Measurements from ENCODE around the gene NHEJ1. TPM values are rescaled to one million over a fixed set of nuclear protein-coding genes. Genes with fewer than 3 reads are reported as not detected.
A peak's percentile ranks its signal among the peaks of the same experiment; 100 is the strongest.

The NHEJ1 gene
- total and polyA plus RNA-seq, 2 of the 13 experiments (the other 11 are each of a cell fraction or from before 2014, with no cell fraction given) = 30.0 to 30.7 TPM

DNA sequence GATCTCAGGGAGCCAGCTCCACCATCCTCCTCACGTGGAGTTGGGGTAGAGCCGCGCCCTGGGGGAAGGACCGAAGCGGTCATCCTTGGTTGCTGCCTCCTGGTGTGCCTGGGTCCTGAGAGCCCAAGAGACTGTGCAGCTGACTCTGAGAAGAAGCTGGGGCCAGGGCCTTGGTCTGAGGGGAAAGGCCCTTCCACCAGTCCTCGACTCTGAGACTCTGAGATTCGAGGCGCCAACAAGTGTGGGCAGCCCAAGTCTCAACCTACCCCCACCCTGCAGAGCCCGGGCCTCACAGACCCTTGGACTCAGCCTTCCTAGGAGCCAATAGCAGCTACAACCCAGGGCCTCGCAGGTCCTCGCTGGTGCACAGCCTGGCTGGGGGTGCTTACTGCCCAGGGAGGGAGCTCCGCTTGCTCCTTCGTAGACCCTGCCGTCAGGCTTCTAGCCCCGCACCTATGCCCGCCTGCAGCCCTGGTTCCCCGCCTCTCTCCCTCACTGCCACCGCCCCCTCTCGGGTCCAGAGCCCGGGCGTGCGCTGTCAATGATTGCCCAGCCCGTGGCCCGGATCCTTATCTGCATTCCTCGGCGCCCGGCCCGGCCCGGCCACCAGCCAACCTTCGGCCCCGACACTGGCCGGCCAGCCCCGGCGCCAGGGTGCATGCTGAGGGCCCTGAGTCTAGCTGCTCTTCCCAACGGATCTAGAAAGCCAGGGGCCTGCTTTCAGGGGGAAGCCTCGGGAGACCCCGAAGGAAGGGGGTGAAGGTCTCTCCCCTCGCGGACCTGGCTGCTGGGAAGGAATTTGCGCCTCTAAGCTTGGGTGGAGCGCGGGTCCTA is 101.9 kb downstream of the NHEJ1 start (continued):
- no peak for TF ChIP-seq ZSCAN20 (CRISPR knock-in tag; IDR thresholded peaks at IDR 0.05; ENCODE audit: borderline replicate concordance)
- peak; percentile 71; the same call in 1 of the 2 replicates for TF ChIP-seq ZNF816 (CRISPR knock-in tag; IDR thresholded peaks at IDR 0.05; ENCODE audit: borderline replicate concordance)
- peak; percentile 68 for TF ChIP-seq MIER2 (CRISPR knock-in tag; IDR thresholded peaks at IDR 0.05)
- peak; percentile 73 for TF ChIP-seq BORCS8-MEF2B (CRISPR knock-in tag; IDR thresholded peaks at IDR 0.05)
- no peak for TF ChIP-seq GPN1 (CRISPR knock-in tag; IDR thresholded peaks at IDR 0.05; ENCODE audit: borderline replicate concordance)
- TF ChIP-seq, protein P1, sequence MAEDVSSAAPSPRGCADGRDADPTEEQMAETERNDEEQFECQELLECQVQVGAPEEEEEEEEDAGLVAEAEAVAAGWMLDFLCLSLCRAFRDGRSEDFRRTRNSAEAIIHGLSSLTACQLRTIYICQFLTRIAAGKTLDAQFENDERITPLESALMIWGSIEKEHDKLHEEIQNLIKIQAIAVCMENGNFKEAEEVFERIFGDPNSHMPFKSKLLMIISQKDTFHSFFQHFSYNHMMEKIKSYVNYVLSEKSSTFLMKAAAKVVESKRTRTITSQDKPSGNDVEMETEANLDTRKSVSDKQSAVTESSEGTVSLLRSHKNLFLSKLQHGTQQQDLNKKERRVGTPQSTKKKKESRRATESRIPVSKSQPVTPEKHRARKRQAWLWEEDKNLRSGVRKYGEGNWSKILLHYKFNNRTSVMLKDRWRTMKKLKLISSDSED (CRISPR knock-in tag; IDR thresholded peaks at IDR 0.05) = no peak
- TF ChIP-seq HOXA7 (CRISPR knock-in tag; IDR thresholded peaks at IDR 0.05) = no peak
- peak; percentile 86; the same call in 1 of the 2 replicates for TF ChIP-seq ZNF343 (CRISPR knock-in tag; IDR thresholded peaks at IDR 0.05)
- TF ChIP-seq, protein P2, sequence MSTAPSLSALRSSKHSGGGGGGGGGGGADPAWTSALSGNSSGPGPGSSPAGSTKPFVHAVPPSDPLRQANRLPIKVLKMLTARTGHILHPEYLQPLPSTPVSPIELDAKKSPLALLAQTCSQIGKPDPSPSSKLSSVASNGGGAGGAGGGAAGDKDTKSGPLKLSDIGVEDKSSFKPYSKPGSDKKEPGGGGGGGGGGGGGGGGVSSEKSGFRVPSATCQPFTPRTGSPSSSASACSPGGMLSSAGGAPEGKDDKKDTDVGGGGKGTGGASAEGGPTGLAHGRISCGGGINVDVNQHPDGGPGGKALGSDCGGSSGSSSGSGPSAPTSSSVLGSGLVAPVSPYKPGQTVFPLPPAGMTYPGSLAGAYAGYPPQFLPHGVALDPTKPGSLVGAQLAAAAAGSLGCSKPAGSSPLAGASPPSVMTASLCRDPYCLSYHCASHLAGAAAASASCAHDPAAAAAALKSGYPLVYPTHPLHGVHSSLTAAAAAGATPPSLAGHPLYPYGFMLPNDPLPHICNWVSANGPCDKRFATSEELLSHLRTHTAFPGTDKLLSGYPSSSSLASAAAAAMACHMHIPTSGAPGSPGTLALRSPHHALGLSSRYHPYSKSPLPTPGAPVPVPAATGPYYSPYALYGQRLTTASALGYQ (CRISPR knock-in tag; IDR thresholded peaks at IDR 0.05) = peak; percentile 75; the same call in 1 of the 2 replicates
- TF ChIP-seq, protein P3, sequence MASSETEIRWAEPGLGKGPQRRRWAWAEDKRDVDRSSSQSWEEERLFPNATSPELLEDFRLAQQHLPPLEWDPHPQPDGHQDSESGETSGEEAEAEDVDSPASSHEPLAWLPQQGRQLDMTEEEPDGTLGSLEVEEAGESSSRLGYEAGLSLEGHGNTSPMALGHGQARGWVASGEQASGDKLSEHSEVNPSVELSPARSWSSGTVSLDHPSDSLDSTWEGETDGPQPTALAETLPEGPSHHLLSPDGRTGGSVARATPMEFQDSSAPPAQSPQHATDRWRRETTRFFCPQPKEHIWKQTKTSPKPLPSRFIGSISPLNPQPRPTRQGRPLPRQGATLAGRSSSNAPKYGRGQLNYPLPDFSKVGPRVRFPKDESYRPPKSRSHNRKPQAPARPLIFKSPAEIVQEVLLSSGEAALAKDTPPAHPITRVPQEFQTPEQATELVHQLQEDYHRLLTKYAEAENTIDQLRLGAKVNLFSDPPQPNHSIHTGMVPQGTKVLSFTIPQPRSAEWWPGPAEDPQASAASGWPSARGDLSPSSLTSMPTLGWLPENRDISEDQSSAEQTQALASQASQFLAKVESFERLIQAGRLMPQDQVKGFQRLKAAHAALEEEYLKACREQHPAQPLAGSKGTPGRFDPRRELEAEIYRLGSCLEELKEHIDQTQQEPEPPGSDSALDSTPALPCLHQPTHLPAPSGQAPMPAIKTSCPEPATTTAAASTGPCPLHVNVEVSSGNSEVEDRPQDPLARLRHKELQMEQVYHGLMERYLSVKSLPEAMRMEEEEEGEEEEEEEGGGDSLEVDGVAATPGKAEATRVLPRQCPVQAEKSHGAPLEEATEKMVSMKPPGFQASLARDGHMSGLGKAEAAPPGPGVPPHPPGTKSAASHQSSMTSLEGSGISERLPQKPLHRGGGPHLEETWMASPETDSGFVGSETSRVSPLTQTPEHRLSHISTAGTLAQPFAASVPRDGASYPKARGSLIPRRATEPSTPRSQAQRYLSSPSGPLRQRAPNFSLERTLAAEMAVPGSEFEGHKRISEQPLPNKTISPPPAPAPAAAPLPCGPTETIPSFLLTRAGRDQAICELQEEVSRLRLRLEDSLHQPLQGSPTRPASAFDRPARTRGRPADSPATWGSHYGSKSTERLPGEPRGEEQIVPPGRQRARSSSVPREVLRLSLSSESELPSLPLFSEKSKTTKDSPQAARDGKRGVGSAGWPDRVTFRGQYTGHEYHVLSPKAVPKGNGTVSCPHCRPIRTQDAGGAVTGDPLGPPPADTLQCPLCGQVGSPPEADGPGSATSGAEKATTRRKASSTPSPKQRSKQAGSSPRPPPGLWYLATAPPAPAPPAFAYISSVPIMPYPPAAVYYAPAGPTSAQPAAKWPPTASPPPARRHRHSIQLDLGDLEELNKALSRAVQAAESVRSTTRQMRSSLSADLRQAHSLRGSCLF (CRISPR knock-in tag; IDR thresholded peaks at IDR 0.05; ENCODE audit: borderline replicate concordance) = no peak
- 0 out of 2 replicates have a peak, but pooled peaks have one; percentile 84 for TF ChIP-seq GTF3A (CRISPR knock-in tag; conservative IDR thresholded peaks at IDR 0.05)
- TF ChIP-seq ZNF24 (IDR thresholded peaks at IDR 0.05) = no peak
- TF ChIP-seq ZNF335 (CRISPR knock-in tag; IDR thresholded peaks at IDR 0.05) = no peak
- TF ChIP-seq, protein P4, sequence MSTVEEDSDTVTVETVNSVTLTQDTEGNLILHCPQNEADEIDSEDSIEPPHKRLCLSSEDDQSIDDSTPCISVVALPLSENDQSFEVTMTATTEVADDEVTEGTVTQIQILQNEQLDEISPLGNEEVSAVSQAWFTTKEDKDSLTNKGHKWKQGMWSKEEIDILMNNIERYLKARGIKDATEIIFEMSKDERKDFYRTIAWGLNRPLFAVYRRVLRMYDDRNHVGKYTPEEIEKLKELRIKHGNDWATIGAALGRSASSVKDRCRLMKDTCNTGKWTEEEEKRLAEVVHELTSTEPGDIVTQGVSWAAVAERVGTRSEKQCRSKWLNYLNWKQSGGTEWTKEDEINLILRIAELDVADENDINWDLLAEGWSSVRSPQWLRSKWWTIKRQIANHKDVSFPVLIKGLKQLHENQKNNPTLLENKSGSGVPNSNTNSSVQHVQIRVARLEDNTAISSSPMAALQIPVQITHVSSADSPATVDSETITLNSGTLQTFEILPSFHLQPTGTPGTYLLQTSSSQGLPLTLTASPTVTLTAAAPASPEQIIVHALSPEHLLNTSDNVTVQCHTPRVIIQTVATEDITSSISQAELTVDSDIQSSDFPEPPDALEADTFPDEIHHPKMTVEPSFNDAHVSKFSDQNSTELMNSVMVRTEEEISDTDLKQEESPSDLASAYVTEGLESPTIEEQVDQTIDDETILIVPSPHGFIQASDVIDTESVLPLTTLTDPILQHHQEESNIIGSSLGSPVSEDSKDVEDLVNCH (CRISPR knock-in tag; IDR thresholded peaks at IDR 0.05) = no peak
- no peak for TF ChIP-seq EZH2 (conservative IDR thresholded peaks at IDR 0.05; ENCODE audit: low read depth, low read length)
- peak; percentile 87 for TF ChIP-seq RNF2 (conservative IDR thresholded peaks at IDR 0.05; ENCODE audit: low read depth)
- no peak for TF ChIP-seq SIX4 (CRISPR knock-in tag; IDR thresholded peaks at IDR 0.05)

Measured in HepG2 (cell line).